Neural progenitor cell (in vitro differentiated cells): ENCODE results near the gene FOXI3.

ENCODE experiments used
- CTCF ChIP-seq: fragments of 200-600 bp; sonication (generic); IDR thresholded peaks from 2 replicates; pipeline ENCODE4 v1.5.1; 2017; ENCODE audit warnings: antibody characterized with exemption, mild to moderate bottlenecking
- EZH2 ChIP-seq: fragments of 200-600 bp; sonication (generic); IDR thresholded peaks from 2 replicates; pipeline ENCODE4 v1.6.1; 2017; ENCODE audit warnings: antibody characterized with exemption, mild to moderate bottlenecking, moderate library complexity
- EZH2phosphoT487 ChIP-seq: fragments of 200-600 bp; sonication (generic); IDR thresholded peaks from 2 replicates; pipeline ENCODE4 v1.6.1; 2017; ENCODE audit warnings: antibody characterized with exemption

- TF ChIP-seq CTCF (no peak), EZH2phosphoT487 (no peak), EZH2 (no peak)
Observed at GRCh38 chr2:88442473-88442872, 10.0 kb downstream of the FOXI3 start.
